A549 (cell line): ENCODE results near the gene HOXB9. TPM values are rescaled to one million over a fixed set of nuclear protein-coding genes. Genes with fewer than 3 reads are reported as not detected.

Experiments used
- ATAC-seq, 2 experiments: fragments of 200-7000 bp in 1 of 2; fragments of >200 bp in 1 of 2; cut with Nextera tagmentation in 1 of 2; cut with Tn5 transposase in 1 of 2; 3 replicates each; pipeline versions ENCODE4 v1.8.0 to v1.9.1; 2018 to 2020; ENCODE audit warnings: mild to moderate bottlenecking in 1 of 2, moderate library complexity in 1 of 2
- CTCF ChIA-PET: fragments of 300-600 bp; sonication (Branson Sonifier 250); formaldehyde crosslinking; extraction: SDS; loops from one replicate; lab custom pipeline; 2021; ENCODE audit warnings: antibody characterized with exemption, inconsistent platforms; lab: Yijun Ruan, JAX
- POLR2A ChIA-PET: fragments of 350-600 bp; formaldehyde crosslinking; extraction: SDS; loops from one replicate; lab custom pipeline; 2021; ENCODE audit warnings: antibody characterized with exemption, inconsistent platforms; lab: Yijun Ruan, JAX
- DNase-seq, 2 experiments: peaks; one replicate each; pipeline versions ENCODE4 v3.0.0 to v3.0.0-alpha.2; 2011 to 2016; ENCODE audit warnings: low read depth in 1 of 2, low spot score in 1 of 2
- FAIRE-seq: peaks from 2 replicates; lab custom pipeline; 2011; peaks lifted over from hg19 to GRCh38; lab: Jason Lieb, UNC
- H3K27ac ChIP-seq, 2 experiments: fragments of >200 bp; sonication (Bioruptor Twin); formaldehyde crosslinking; 3 replicates each; pipeline ENCODE4 v1.5.1; 2016 to 2017
- H3K4me1 ChIP-seq: fragments of >200 bp; sonication (Bioruptor Twin); formaldehyde crosslinking; 3 replicates; pipeline ENCODE4 v1.6.1; 2016
- H3K4me2 ChIP-seq: fragments of >200 bp; sonication (Bioruptor Twin); formaldehyde crosslinking; 3 replicates; pipeline ENCODE4 v1.6.1; 2016
- H3K4me3 ChIP-seq: fragments of >200 bp; sonication (Bioruptor Twin); formaldehyde crosslinking; 3 replicates; pipeline ENCODE4 v1.5.1; 2016
- H3K9me3 ChIP-seq: fragments of >200 bp; sonication (Bioruptor Twin); formaldehyde crosslinking; 3 replicates; pipeline ENCODE4 v1.6.1; 2016
- CHD2 ChIP-seq: fragments of 150-350 bp; IDR thresholded peaks from 2 replicates; pipeline ENCODE4 v1.6.1; 2014; ENCODE audit warnings: low read length; ENCODE audit not compliant: partially characterized antibody
- EHF ChIP-seq: fragments of 250-450 bp; sonication (Bioruptor Pico); IDR thresholded peaks from 2 replicates; pipeline ENCODE4 v1.5.0; 2020; ENCODE audit warnings: mild to moderate bottlenecking
- HDAC2 ChIP-seq: fragments of 200-600 bp; sonication (generic); IDR thresholded peaks from 2 replicates; pipeline ENCODE4 v1.6.1; 2016
- HOXB13 ChIP-seq: fragments of 250-450 bp; sonication (Bioruptor Pico); IDR thresholded peaks from 2 replicates; pipeline ENCODE4 v1.5.0; 2020; ENCODE audit warnings: low read depth, mild to moderate bottlenecking, moderate library complexity
- JUN ChIP-seq, 2 experiments: fragments of >200 bp; sonication (Bioruptor Twin); formaldehyde crosslinking; IDR thresholded peaks; 2 replicates in 1 of 2; 3 replicates in 1 of 2; pipeline ENCODE4 v1.6.1; 2016 to 2017
- KDM1A ChIP-seq: fragments of 200-600 bp; sonication (generic); IDR thresholded peaks from 2 replicates; pipeline ENCODE4 v1.6.1; 2016; ENCODE audit warnings: low read depth, mild to moderate bottlenecking
- KDM5A ChIP-seq: fragments of 200-600 bp; sonication (generic); IDR thresholded peaks from 2 replicates; pipeline ENCODE4 v1.6.1; 2016; ENCODE audit warnings: antibody characterized with exemption, mild to moderate bottlenecking
- MAFK ChIP-seq: fragments of 450-650 bp; IDR thresholded peaks from 2 replicates; pipeline ENCODE4 v1.6.1; 2014; ENCODE audit not compliant: partially characterized antibody
- MYC ChIP-seq: IDR thresholded peaks from 2 replicates; pipeline ENCODE4 v1.6.1; 2012; ENCODE audit warnings: mild to moderate bottlenecking, inconsistent platforms, low read length, improper control_type of control experiment, borderline replicate concordance
- NFE2L2 ChIP-seq: fragments of 150-350 bp; conservative IDR thresholded peaks from 2 replicates; pipeline ENCODE4 v1.6.1; 2014; ENCODE audit warnings: low read length
- NR3C1 ChIP-seq: fragments of >200 bp; sonication (Bioruptor Twin); formaldehyde crosslinking; IDR thresholded peaks from 3 replicates; pipeline ENCODE4 v1.6.1; 2017
- POLR2A ChIP-seq: IDR thresholded peaks from 2 replicates; pipeline ENCODE4 v1.6.1; 2012; ENCODE audit warnings: mild to moderate bottlenecking, low read length
- RAD21 ChIP-seq, 2 experiments: fragments of >200 bp in 1 of 2; sonication (Bioruptor Twin) in 1 of 2; formaldehyde crosslinking in 1 of 2; IDR thresholded peaks in 1 of 2; conservative IDR thresholded peaks in 1 of 2; 2 replicates in 1 of 2; 3 replicates in 1 of 2; pipeline ENCODE4 v1.6.1; 2012 to 2018; ENCODE audit warnings: inconsistent platforms in 1 of 2
- RARB ChIP-seq: fragments of 250-450 bp; sonication (Bioruptor Pico); IDR thresholded peaks from 2 replicates; pipeline ENCODE4 v1.8.0; 2021; ENCODE audit warnings: mild to moderate bottlenecking, moderate library complexity
- RCOR1 ChIP-seq: fragments of 150-350 bp; IDR thresholded peaks from 2 replicates; pipeline ENCODE4 v1.6.1; 2014; ENCODE audit warnings: antibody characterized with exemption, low read length, low read depth
- SMC3 ChIP-seq: fragments of >200 bp; sonication (Bioruptor Twin); formaldehyde crosslinking; IDR thresholded peaks from 3 replicates; pipeline ENCODE4 v1.6.1; 2018; ENCODE audit warnings: inconsistent platforms
- TP53 ChIP-seq: fragments of 250-450 bp; sonication (Bioruptor Pico); IDR thresholded peaks from 2 replicates; pipeline ENCODE4 v1.5.0; 2021; ENCODE audit warnings: mild to moderate bottlenecking, moderate library complexity
- ZC3H11A ChIP-seq: fragments of 450-650 bp; IDR thresholded peaks from 2 replicates; pipeline ENCODE4 v1.6.1; 2014; ENCODE audit warnings: antibody characterized with exemption, mild to moderate bottlenecking
- ZNF302 ChIP-seq: fragments of 250-450 bp; sonication (Bioruptor Pico); IDR thresholded peaks from 2 replicates; pipeline ENCODE4 v1.9.0; 2021; ENCODE audit warnings: inconsistent platforms, mild to moderate bottlenecking, moderate library complexity
- WGBS: methylation state at CpG from one replicate; pipeline ENCODE4 v1.1.6; 2017; ENCODE audit errors: missing lambda C conversion rate; 5-methylcytosine and 5-hydroxymethylcytosine counted together
- polyA plus RNA-seq, 4 experiments: library from polyadenylated mRNA; depleted of rRNA in 3 of 4; stranded (reverse); fragments of >200 nt; fragmentation: RNase III in 1 of 4; extraction: RNeasy Plus Mini Kit Qiagen cat#74134 plus additional on column Dnase treatment in 1 of 4; gene quantifications; 2 replicates in 3 of 4; 3 replicates in 1 of 4; pipeline ENCODE4 v1.2.3, GENCODE V29; 2011 to 2017
- TF ChIP-seq, protein P1 (sequence below): fragments of >200 bp; sonication (Bioruptor Twin); formaldehyde crosslinking; IDR thresholded peaks from 3 replicates; pipeline ENCODE4 v1.5.1; 2016
- TF ChIP-seq, protein P2 (sequence below): fragments of 450-650 bp; IDR thresholded peaks from 2 replicates; pipeline ENCODE4 v1.6.1; 2014; ENCODE audit warnings: antibody characterized with exemption
- TF ChIP-seq, protein P3 (sequence below): IDR thresholded peaks from 2 replicates; pipeline ENCODE4 v1.6.1; 2012

Gene HOXB9
- polyA plus RNA-seq, 2 of the 4 experiments (the other 2 are of a cell fraction), result 5.6 to 24.6 TPM

DNA sequence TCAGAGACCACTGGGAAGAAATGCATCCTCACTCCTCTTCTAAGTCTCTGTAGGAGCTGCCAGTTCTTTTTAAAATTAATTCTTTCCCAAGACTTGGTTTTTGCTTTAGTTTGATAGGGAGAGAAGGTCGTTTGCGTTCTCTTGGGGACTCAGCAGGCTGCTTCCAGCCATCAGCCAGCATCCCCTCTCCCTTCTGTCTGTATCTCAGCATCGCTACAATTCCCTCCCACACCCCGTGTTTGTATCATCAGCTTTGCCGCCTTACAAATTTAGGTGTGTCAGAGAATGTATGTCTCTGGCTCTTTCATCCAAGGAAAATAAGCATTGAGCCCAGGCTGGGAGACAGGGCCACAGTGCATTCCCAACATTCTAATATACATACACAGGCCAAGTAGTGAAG lies 26.8 kb downstream of the HOXB9 start:
- Histone ChIP-seq H3K4me3 (no peak overlapping the region), H3K4me1 (peaks cover 25% of the 10 kb centered on the region), H3K4me2 (no peak overlapping the region), H3K27ac (0 out of 6 replicates have a peak overlapping the region, but pooled peaks of 1 of the 2 experiments have one; percentile 14), H3K9me3 (no peaks in the 10 kb centered on the region)
- 84% methylated on average over 5 of the region's 5 CpGs for WGBS
- no peak for DNase-seq
- ChIA-PET CTCF (interaction anchor here (1.0 to 3.0 kb wide), 5 partner anchors 106 to 576 kb away, joined by 3 to 10 read pairs (median 4); no protein-coding TSS in a partner anchor), POLR2A (no interaction called here)
- ATAC-seq, result no peak
- FAIRE-seq, result no peak
- TF ChIP-seq NFE2L2, result no peak
- TF ChIP-seq SMC3, result no peak
- TF ChIP-seq, protein P1, sequence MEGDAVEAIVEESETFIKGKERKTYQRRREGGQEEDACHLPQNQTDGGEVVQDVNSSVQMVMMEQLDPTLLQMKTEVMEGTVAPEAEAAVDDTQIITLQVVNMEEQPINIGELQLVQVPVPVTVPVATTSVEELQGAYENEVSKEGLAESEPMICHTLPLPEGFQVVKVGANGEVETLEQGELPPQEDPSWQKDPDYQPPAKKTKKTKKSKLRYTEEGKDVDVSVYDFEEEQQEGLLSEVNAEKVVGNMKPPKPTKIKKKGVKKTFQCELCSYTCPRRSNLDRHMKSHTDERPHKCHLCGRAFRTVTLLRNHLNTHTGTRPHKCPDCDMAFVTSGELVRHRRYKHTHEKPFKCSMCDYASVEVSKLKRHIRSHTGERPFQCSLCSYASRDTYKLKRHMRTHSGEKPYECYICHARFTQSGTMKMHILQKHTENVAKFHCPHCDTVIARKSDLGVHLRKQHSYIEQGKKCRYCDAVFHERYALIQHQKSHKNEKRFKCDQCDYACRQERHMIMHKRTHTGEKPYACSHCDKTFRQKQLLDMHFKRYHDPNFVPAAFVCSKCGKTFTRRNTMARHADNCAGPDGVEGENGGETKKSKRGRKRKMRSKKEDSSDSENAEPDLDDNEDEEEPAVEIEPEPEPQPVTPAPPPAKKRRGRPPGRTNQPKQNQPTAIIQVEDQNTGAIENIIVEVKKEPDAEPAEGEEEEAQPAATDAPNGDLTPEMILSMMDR, result no peak
- TF ChIP-seq CHD2, result no peak
- TF ChIP-seq RARB (CRISPR knock-in tag), result no peak
- TF ChIP-seq JUN (IDR thresholded peaks at IDR 0.05), result no peak
- no peak for TF ChIP-seq NR3C1
- no peak for TF ChIP-seq HDAC2
- no peak for TF ChIP-seq HOXB13 (CRISPR knock-in tag)
- no peak for TF ChIP-seq ZNF302
- TF ChIP-seq MAFK, result no peak

DNA sequence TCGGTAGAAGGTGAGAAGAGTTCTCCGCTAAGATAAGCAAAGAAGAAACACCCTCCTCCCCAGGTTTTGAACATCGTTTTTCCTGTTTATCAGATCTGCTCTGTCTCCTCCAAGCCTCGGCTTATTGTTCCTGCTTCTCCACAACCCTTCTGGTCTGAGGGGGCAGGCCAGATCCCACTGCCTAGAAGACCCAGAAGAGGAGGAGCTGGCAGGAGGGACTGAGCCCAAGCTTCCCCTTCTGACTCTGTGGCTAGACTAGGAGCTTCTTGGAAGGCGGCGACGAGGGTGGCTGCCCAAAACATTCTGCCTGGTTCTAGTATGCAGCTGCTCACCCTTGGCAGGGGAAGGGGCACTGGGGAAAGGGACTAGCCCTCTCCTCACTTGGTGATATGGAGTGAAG lies 27.4 kb downstream of the HOXB9 start:
- Histone ChIP-seq H3K4me1 (peaks cover 30% of the 10 kb centered on the region), H3K27ac (0 out of 6 replicates have a peak overlapping the region, but pooled peaks of 1 of the 2 experiments have one; percentile 5)
- FAIRE-seq, result no peak
- ATAC-seq, result no peak
- 92% methylated on average over 7 of the region's 7 CpGs for WGBS
- no peak for DNase-seq
- POLR2A ChIA-PET, result no interaction called here
- CTCF ChIA-PET, result interaction anchor here (0.5 to 3.0 kb wide), 6 partner anchors 106 to 575 kb away, joined by 3 to 10 read pairs (median 4); no protein-coding TSS in a partner anchor
- TF ChIP-seq TP53 (CRISPR knock-in tag) (no peak), ZC3H11A (no peak)
- TF ChIP-seq, all 56 proteins: peak for 0
- no peak overlapping the region for H3K4me3 ChIP-seq
- H3K9me3 ChIP-seq, result no peaks in the 10 kb centered on the region
- H3K4me2 ChIP-seq, result no peak overlapping the region

DNA sequence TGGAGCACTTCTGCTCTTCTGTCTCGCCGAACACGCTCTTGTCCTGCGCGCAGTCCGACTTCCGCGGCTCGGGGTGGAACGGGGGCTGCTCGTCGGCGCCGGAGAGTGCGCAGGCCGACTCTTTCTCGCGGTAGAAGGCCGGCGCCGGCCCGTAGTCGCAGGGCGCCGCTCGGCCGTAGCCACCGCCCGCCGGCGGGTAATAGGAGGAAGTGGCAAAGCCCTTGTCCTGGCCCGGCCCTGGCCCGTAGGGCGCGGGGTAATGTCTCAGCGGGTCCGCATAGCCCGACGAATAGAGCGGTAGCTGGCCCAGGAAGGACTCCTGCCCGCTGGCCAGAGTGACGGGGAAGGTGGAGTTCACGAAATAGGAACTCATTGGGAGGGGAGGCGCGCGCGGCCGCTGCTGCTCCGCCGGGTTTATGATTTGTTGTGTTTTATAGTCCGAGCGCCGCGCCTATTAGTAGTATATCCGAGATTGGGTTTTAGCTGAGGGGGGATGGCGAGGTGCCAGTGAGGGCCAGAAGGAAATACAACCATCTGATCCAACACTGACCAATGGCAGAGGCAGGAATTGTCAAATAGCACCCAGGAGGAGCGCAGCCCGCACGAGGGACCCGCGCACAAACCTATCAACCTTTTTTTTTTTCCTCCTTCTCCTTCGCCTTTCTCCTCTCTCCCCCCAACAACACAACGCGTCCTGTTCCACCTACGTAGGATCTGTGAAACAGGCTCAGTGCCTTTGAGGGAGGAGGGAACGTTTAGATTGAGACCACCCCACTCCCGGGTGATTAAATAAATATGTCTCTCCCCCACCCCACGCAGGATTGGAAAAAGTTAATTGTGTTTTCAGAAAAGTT lies 28.2 kb downstream of the HOXB9 start:
- TF ChIP-seq MYC (no peak), ZC3H11A (no peak), HDAC2 (no peak), CHD2 (no peak), KDM1A (no peak), EHF (no peak), JUN (IDR thresholded peaks at IDR 0.05) (no peak)
- TF ChIP-seq, protein P2, sequence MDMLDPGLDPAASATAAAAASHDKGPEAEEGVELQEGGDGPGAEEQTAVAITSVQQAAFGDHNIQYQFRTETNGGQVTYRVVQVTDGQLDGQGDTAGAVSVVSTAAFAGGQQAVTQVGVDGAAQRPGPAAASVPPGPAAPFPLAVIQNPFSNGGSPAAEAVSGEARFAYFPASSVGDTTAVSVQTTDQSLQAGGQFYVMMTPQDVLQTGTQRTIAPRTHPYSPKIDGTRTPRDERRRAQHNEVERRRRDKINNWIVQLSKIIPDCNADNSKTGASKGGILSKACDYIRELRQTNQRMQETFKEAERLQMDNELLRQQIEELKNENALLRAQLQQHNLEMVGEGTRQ, result no peak
- Histone ChIP-seq H3K4me3 (no peak overlapping the region), H3K27ac (no peak overlapping the region), H3K4me2 (no peak overlapping the region), H3K9me3 (no peaks in the 10 kb centered on the region), H3K4me1 (peaks cover 30% of the 10 kb centered on the region)
- POLR2A ChIA-PET, result no interaction called here
- 93% methylated on average over 68 of the region's 68 CpGs for WGBS
- no peak for DNase-seq
- FAIRE-seq, result no peak
- CTCF ChIA-PET, result interaction anchor here (0.5 to 3.0 kb wide), 4 partner anchors 262 to 382 kb away, joined by 3 to 10 read pairs (median 4); no protein-coding TSS in a partner anchor
- no peak for ATAC-seq

DNA sequence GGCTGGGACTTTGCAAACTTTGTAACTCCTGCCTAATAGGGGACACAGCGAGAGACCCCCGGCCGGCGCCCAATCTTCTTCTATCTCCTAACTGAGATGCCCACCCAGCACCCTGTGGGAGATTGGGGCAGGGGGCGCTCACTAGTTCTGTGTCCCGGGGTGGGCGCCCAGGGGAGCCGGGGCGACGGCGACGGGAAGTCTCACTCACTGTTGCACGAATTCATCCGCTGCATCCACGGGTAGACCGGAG lies 28.7 kb downstream of the HOXB9 start:
- TF ChIP-seq RAD21 (conservative IDR thresholded peaks at IDR 0.05 in 1 of 2, IDR thresholded peaks at IDR 0.05 in 1 of 2), result no peak
- no peak for TF ChIP-seq RCOR1
- TF ChIP-seq KDM5A, result no peak
- TF ChIP-seq, protein P1, result no peak
- no peak for TF ChIP-seq RARB (CRISPR knock-in tag)
- TF ChIP-seq, protein P3, sequence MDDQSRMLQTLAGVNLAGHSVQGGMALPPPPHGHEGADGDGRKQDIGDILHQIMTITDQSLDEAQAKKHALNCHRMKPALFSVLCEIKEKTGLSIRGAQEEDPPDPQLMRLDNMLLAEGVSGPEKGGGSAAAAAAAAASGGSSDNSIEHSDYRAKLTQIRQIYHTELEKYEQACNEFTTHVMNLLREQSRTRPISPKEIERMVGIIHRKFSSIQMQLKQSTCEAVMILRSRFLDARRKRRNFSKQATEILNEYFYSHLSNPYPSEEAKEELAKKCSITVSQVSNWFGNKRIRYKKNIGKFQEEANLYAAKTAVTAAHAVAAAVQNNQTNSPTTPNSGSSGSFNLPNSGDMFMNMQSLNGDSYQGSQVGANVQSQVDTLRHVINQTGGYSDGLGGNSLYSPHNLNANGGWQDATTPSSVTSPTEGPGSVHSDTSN, result no peak
- no peak for TF ChIP-seq POLR2A
- Histone ChIP-seq H3K4me3 (no peak overlapping the region), H3K27ac (no peak overlapping the region), H3K4me1 (peaks cover 30% of the 10 kb centered on the region), H3K4me2 (no peak overlapping the region), H3K9me3 (no peaks in the 10 kb centered on the region)
- WGBS, result 98% methylated on average over 16 of the region's 16 CpGs
- ATAC-seq (no peak), DNase-seq (no peak), FAIRE-seq (no peak)
- ChIA-PET POLR2A (no interaction called here), CTCF (interaction anchor here (1.0 kb wide), 1 partner anchor 382 kb away, joined by 3 read pairs; no protein-coding TSS in a partner anchor)
